KMS-11 (cell line): Measurements from ENCODE around the gene NPNT.

Experiments used
- H2AFZ ChIP-seq: fragments of 200-600 bp; sonication (generic); 2 replicates; pipeline ENCODE4 v1.6.1; 2016; ENCODE audit warnings: antibody characterized with exemption, mixed run types, low read depth
- H3K27ac ChIP-seq: fragments of 200-600 bp; sonication (generic); 2 replicates; pipeline ENCODE4 v1.6.1; 2016; ENCODE audit warnings: mild to moderate bottlenecking, mixed run types
- H3K27me3 ChIP-seq: fragments of 200-600 bp; sonication (generic); 2 replicates; pipeline ENCODE4 v1.6.1; 2017; ENCODE audit warnings: mild to moderate bottlenecking, low read depth, mixed run types, moderate library complexity; ENCODE audit not compliant: insufficient read depth
- H3K36me3 ChIP-seq: fragments of 200-600 bp; sonication (generic); 2 replicates; pipeline ENCODE4 v1.6.1; 2017; ENCODE audit warnings: mild to moderate bottlenecking, mixed run types; ENCODE audit not compliant: insufficient read depth
- H3K4me1 ChIP-seq: fragments of 200-600 bp; sonication (generic); 2 replicates; pipeline ENCODE4 v1.6.1; 2016; ENCODE audit warnings: mild to moderate bottlenecking, low read depth, mixed run types; ENCODE audit not compliant: poor library complexity, severe bottlenecking
- H3K4me2 ChIP-seq: fragments of 200-600 bp; sonication (generic); 2 replicates; pipeline ENCODE4 v1.7.0; 2016; ENCODE audit warnings: mild to moderate bottlenecking, mixed run types
- H3K4me3 ChIP-seq: fragments of 200-600 bp; sonication (generic); IDR thresholded peaks from 2 replicates; pipeline ENCODE4 v1.6.1; 2017; ENCODE audit warnings: low read depth, low read length, mixed read lengths; ENCODE audit not compliant: insufficient read depth
- H3K79me2 ChIP-seq: fragments of 200-600 bp; sonication (generic); 2 replicates; pipeline ENCODE4 v1.6.1; 2016; ENCODE audit warnings: low read depth, mixed run types; ENCODE audit not compliant: insufficient read depth
- H3K9ac ChIP-seq: fragments of 200-600 bp; sonication (generic); 2 replicates; pipeline ENCODE4 v1.6.1; 2016; ENCODE audit warnings: mild to moderate bottlenecking, mixed run types
- H4K20me1 ChIP-seq: fragments of 200-600 bp; sonication (generic); 2 replicates; pipeline ENCODE4 v1.6.1; 2016; ENCODE audit warnings: mild to moderate bottlenecking, mixed run types; ENCODE audit not compliant: insufficient read depth
- TF ChIP-seq, protein P1 (sequence below): fragments of 200-600 bp; sonication (generic); conservative IDR thresholded peaks from 2 replicates; pipeline ENCODE4 v1.6.1; 2017; ENCODE audit warnings: low read depth, mild to moderate bottlenecking, antibody characterized with exemption, low read length, moderate library complexity, mixed read lengths

The NPNT gene

DNA sequence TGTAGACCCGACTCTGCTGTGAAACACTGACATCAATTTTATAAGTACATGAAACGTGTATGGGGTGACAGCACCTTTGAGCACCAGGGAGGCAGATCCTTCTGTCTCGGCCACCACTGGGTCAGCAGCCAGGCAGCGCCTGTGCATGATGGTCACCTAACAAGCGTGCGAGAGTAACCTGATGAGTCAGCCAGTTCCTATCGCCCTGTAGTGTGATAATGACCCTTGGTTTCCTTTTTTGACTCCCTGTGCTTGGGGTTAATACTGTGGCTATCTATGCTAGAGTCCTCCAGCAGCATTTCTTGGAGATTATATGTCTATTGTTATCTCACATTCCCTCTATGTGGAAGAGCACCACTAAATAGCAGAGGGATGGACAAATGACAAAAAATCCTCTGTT is 101.6 kb downstream of the NPNT start:
- Histone ChIP-seq H3K36me3 (no peaks in the 10 kb centered on the region), H3K27ac (no peak overlapping the region), H4K20me1 (no peaks in the 10 kb centered on the region), H3K9ac (no peak overlapping the region), H3K27me3 (no peaks in the 10 kb centered on the region), H3K4me1 (no peaks in the 10 kb centered on the region), H3K79me2 (no peaks in the 10 kb centered on the region), H3K4me3 (no peak overlapping the region), H3K4me2 (no peak overlapping the region), H2AFZ (no peak overlapping the region)
- TF ChIP-seq, protein P1, sequence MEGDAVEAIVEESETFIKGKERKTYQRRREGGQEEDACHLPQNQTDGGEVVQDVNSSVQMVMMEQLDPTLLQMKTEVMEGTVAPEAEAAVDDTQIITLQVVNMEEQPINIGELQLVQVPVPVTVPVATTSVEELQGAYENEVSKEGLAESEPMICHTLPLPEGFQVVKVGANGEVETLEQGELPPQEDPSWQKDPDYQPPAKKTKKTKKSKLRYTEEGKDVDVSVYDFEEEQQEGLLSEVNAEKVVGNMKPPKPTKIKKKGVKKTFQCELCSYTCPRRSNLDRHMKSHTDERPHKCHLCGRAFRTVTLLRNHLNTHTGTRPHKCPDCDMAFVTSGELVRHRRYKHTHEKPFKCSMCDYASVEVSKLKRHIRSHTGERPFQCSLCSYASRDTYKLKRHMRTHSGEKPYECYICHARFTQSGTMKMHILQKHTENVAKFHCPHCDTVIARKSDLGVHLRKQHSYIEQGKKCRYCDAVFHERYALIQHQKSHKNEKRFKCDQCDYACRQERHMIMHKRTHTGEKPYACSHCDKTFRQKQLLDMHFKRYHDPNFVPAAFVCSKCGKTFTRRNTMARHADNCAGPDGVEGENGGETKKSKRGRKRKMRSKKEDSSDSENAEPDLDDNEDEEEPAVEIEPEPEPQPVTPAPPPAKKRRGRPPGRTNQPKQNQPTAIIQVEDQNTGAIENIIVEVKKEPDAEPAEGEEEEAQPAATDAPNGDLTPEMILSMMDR: no peak

DNA sequence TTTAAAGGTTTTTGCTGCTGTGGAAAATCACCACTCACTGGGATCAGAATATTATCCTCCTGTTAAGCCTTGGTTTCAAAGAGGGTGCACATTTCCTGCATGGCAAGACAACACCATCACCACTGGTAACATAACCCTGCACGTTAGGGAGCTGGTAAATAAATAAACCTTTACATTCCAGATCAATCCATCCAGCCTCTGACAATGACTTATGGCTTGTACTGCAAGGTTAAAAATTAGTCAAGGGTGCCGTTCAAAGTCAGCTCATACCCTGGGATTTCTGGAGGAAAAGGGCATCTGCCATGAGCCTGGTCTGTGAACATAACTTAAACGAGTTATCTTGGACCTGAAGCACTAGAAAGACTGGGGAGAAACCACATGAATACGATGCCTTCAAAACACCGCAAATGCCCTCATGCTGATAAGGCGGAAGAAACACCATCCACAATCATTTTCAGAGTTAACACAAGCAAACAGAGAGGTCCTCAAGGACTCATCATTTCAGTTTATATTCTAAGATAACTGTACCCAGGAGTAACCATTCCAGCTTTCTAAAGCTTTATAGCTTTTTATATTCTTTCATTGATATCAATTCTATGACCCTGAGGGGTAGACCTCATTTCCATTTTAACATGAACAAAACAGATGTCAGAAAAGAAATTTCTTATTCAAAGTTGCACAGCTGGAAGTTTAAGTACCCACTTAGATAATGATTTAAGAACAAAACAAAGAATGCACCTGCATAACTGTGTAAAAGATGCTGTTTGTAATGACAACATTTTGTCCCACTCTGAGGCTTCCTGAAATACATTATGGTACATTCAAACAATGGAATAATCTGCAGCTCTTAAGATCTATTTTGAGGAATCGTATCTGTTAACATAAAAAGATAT is 103.1 kb downstream of the NPNT start:
- no peak overlapping the region for H2AFZ ChIP-seq

DNA sequence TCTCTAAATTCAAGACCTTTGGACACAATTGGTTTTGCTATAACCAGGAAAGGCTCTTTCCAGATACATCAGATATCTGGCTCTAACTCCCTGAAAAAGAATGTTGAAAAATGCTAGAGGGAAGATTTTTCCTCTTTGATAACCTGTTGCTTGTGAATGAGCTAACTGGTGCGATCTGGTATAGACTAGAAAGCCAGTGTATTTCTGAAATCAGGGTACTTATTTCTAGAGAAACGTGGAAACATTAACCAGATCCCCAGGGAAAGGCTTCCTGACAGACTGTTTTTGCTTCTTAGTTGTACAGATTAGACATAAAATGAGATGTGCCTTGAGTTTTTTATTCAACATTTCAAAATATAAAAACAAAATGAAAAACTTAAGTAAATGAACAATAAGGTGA is 107.7 kb downstream of the NPNT start:
- no peaks in the 10 kb centered on the region for H3K79me2 ChIP-seq
- H2AFZ ChIP-seq: no peak overlapping the region
- no peak overlapping the region for H3K4me3 ChIP-seq
- TF ChIP-seq, protein P1: no peak
- H3K36me3 ChIP-seq: no peaks in the 10 kb centered on the region
- no peaks in the 10 kb centered on the region for H4K20me1 ChIP-seq
- H3K27ac ChIP-seq: no peak overlapping the region
- no peak overlapping the region for H3K4me2 ChIP-seq
- no peaks in the 10 kb centered on the region for H3K27me3 ChIP-seq
- no peaks in the 10 kb centered on the region for H3K4me1 ChIP-seq
- H3K9ac ChIP-seq: no peak overlapping the region

More for the DNA sequence above, 103.1 kb downstream of the NPNT start:
- H3K27me3 ChIP-seq: no peaks in the 10 kb centered on the region
- no peaks in the 10 kb centered on the region for H3K79me2 ChIP-seq
- H3K36me3 ChIP-seq: no peaks in the 10 kb centered on the region
- TF ChIP-seq, protein P1: no peak
- H3K4me2 ChIP-seq: no peak overlapping the region
- no peak overlapping the region for H3K9ac ChIP-seq
- no peak overlapping the region for H3K4me3 ChIP-seq
- no peak overlapping the region for H3K27ac ChIP-seq
- no peaks in the 10 kb centered on the region for H4K20me1 ChIP-seq
- no peaks in the 10 kb centered on the region for H3K4me1 ChIP-seq

DNA sequence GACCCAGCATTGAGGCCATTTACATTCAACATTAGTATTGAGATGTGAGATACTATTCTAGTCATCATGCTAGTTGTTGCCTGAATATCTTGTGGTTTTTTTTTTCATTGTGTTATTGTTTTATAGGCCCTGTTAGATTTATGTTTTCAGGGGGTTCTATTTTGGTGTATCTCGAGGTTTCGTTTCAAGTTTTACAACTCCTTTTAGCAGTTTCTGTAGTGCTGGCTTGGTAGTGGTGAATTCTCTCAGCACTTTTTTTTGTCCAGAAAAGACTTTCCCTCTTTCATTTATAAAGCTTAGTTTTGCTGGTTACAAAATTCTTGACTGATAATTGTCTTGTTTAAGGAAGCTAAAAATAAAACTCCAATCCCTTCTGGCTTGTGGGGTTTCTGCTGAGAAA is 115.5 kb downstream of the NPNT start:
- Histone ChIP-seq H3K27ac (no peak overlapping the region; the same call in 1 of the 2 replicates), H3K9ac (no peak overlapping the region), H3K4me2 (peak overlapping the region; percentile 39), H4K20me1 (no peaks in the 10 kb centered on the region), H3K27me3 (no peaks in the 10 kb centered on the region), H3K4me1 (peaks cover 22% of the 10 kb centered on the region), H2AFZ (no peak overlapping the region), H3K79me2 (no peaks in the 10 kb centered on the region), H3K36me3 (no peaks in the 10 kb centered on the region), H3K4me3 (no peak overlapping the region)
- TF ChIP-seq, protein P1: no peak
